SK-N-SH treated with all-trans-retinoic acid at 6 μM for 48 hours (cell line): ENCODE data around the gene ARHGAP22.

Source experiments
- ATAC-seq: fragments of 200-7000 bp; cut with Tn5 transposase; 3 replicates; pipeline ENCODE4 v1.9.1; 2020; ENCODE audit warnings: mild to moderate bottlenecking, moderate library complexity
- ARNTL ChIP-seq: fragments of 450-650 bp; formaldehyde crosslinking; IDR thresholded peaks from 2 replicates; pipeline ENCODE4 v1.5.0; 2020; ENCODE audit warnings: low read depth, mild to moderate bottlenecking, moderate library complexity, borderline replicate concordance
- BACH2 ChIP-seq: fragments of 250-450 bp; sonication (Bioruptor Pico); IDR thresholded peaks from 2 replicates; pipeline ENCODE4 v1.9.0; 2021; ENCODE audit warnings: mild to moderate bottlenecking, borderline replicate concordance
- CSDC2 ChIP-seq: fragments of 250-450 bp; sonication (Bioruptor Pico); IDR thresholded peaks from 2 replicates; pipeline ENCODE4 v1.5.0; 2020; ENCODE audit warnings: mild to moderate bottlenecking, moderate library complexity
- ESRRG ChIP-seq: fragments of 250-450 bp; sonication (Bioruptor Pico); IDR thresholded peaks from 2 replicates; pipeline ENCODE4 v1.6.1; 2021; ENCODE audit warnings: mild to moderate bottlenecking
- GLIS3 ChIP-seq: fragments of 250-450 bp; sonication (Bioruptor Pico); IDR thresholded peaks from 2 replicates; pipeline ENCODE4 v1.5.0; 2020; ENCODE audit warnings: mild to moderate bottlenecking, moderate library complexity
- ISL1 ChIP-seq: fragments of 250-450 bp; sonication (Bioruptor Pico); IDR thresholded peaks from 2 replicates; pipeline ENCODE4 v2.1.2; 2022; ENCODE audit warnings: mild to moderate bottlenecking, moderate library complexity
- OSR1 ChIP-seq: fragments of 250-450 bp; sonication (Bioruptor Pico); IDR thresholded peaks from 2 replicates; pipeline ENCODE4 v1.8.0; 2022; ENCODE audit warnings: moderate library complexity, mild to moderate bottlenecking, inconsistent platforms
- POU6F1 ChIP-seq: fragments of 250-450 bp; sonication (Bioruptor Pico); IDR thresholded peaks from 2 replicates; pipeline ENCODE4 v1.8.0; 2021; ENCODE audit warnings: low read depth, mild to moderate bottlenecking, moderate library complexity, borderline replicate concordance
- PPARA ChIP-seq: fragments of 250-450 bp; sonication (Bioruptor Pico); IDR thresholded peaks from 2 replicates; pipeline ENCODE4 v1.5.0; 2020; ENCODE audit warnings: mild to moderate bottlenecking, borderline replicate concordance
- RARB ChIP-seq: fragments of 250-450 bp; sonication (Bioruptor Pico); IDR thresholded peaks from 2 replicates; pipeline ENCODE4 v1.8.0; 2021; ENCODE audit warnings: mild to moderate bottlenecking, moderate library complexity
- SNAI2 ChIP-seq: fragments of 250-450 bp; sonication (Bioruptor Pico); IDR thresholded peaks from 2 replicates; pipeline ENCODE4 v1.5.0; 2020; ENCODE audit warnings: mild to moderate bottlenecking, moderate library complexity
- TCF4 ChIP-seq: fragments of 250-450 bp; sonication (Bioruptor Pico); IDR thresholded peaks from 2 replicates; pipeline ENCODE4 v1.8.0; 2021; ENCODE audit warnings: mild to moderate bottlenecking, moderate library complexity, borderline replicate concordance
- TSHZ2 ChIP-seq: fragments of 250-450 bp; sonication (Bioruptor Pico); IDR thresholded peaks from 2 replicates; pipeline ENCODE4 v1.5.0; 2020; ENCODE audit warnings: mild to moderate bottlenecking, moderate library complexity
- ZC3H10 ChIP-seq: fragments of 250-450 bp; sonication (Bioruptor Pico); IDR thresholded peaks from 2 replicates; pipeline ENCODE4 v1.5.1; 2021; ENCODE audit warnings: mild to moderate bottlenecking, moderate library complexity
- ZFP3 ChIP-seq: fragments of 250-450 bp; sonication (Bioruptor Pico); IDR thresholded peaks from 2 replicates; pipeline ENCODE4 v1.5.0; 2020; ENCODE audit warnings: mild to moderate bottlenecking, moderate library complexity
- ZFP30 ChIP-seq: fragments of 450-650 bp; formaldehyde crosslinking; IDR thresholded peaks from 2 replicates; pipeline ENCODE4 v1.5.0; 2022; ENCODE audit warnings: mild to moderate bottlenecking, moderate library complexity
- ZNF565 ChIP-seq: fragments of 450-650 bp; formaldehyde crosslinking; conservative IDR thresholded peaks from 2 replicates; pipeline ENCODE4 v1.5.0; 2020; ENCODE audit warnings: low read depth, mild to moderate bottlenecking, moderate library complexity
- ZNF70 ChIP-seq: fragments of 450-650 bp; formaldehyde crosslinking; IDR thresholded peaks from 2 replicates; pipeline ENCODE4 v1.5.0; 2020; ENCODE audit warnings: mild to moderate bottlenecking, moderate library complexity
- ZNF8 ChIP-seq: fragments of 450-650 bp; formaldehyde crosslinking; IDR thresholded peaks from 2 replicates; pipeline ENCODE4 v1.5.0; 2020; ENCODE audit warnings: mild to moderate bottlenecking, moderate library complexity
- TF ChIP-seq, protein P1 (sequence below): fragments of 250-450 bp; sonication (Bioruptor Pico); IDR thresholded peaks from 2 replicates; pipeline ENCODE4 v1.5.1; 2020; ENCODE audit warnings: low read depth, mild to moderate bottlenecking, moderate library complexity
- TF ChIP-seq, protein P2 (sequence below): fragments of 250-450 bp; sonication (Bioruptor Pico); IDR thresholded peaks from 2 replicates; pipeline ENCODE4 v1.5.1; 2021; ENCODE audit warnings: mild to moderate bottlenecking, moderate library complexity
- TF ChIP-seq, protein P3 (sequence below): fragments of 250-450 bp; sonication (Bioruptor Pico); IDR thresholded peaks from 2 replicates; pipeline ENCODE4 v1.8.0; 2020; ENCODE audit warnings: mild to moderate bottlenecking, moderate library complexity, borderline replicate concordance

Gene ARHGAP22

DNA sequence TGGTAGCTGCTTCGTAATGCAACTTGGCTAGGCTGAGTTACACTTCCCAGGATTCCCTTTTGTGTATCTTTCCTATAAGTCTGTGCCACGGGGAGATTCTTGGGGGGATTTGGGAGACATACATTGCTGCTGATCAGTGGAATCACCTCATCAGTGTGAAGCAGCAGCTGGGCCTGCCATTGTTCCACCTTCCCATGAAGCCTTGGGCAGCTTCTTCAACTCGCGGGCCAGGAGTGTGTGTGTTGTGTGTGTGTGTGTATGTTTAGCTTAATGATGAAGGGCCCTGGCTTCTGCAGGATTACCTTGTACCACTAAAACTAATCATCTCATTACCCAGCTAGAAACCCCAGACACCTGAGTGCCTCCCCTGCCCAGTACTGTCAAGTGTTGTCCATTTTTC lies 33.3 kb upstream of the ARHGAP22 start:
- ATAC-seq, result no peak
- TF ChIP-seq, protein P1, sequence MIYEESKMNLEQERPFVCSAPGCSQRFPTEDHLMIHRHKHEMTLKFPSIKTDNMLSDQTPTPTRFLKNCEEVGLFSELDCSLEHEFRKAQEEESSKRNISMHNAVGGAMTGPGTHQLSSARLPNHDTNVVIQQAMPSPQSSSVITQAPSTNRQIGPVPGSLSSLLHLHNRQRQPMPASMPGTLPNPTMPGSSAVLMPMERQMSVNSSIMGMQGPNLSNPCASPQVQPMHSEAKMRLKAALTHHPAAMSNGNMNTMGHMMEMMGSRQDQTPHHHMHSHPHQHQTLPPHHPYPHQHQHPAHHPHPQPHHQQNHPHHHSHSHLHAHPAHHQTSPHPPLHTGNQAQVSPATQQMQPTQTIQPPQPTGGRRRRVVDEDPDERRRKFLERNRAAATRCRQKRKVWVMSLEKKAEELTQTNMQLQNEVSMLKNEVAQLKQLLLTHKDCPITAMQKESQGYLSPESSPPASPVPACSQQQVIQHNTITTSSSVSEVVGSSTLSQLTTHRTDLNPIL (CRISPR knock-in tag), result no peak
- TF ChIP-seq CSDC2 (CRISPR knock-in tag) (no peak), ZNF565 (CRISPR knock-in tag) (no peak), GLIS3 (CRISPR knock-in tag) (no peak), PPARA (no peak), OSR1 (no peak), ZNF70 (CRISPR knock-in tag) (no peak), ISL1 (CRISPR knock-in tag) (no peak), ZFP3 (CRISPR knock-in tag) (no peak), RARB (no peak), BACH2 (CRISPR knock-in tag) (no peak), ARNTL (no peak)
- TF ChIP-seq, protein P2, sequence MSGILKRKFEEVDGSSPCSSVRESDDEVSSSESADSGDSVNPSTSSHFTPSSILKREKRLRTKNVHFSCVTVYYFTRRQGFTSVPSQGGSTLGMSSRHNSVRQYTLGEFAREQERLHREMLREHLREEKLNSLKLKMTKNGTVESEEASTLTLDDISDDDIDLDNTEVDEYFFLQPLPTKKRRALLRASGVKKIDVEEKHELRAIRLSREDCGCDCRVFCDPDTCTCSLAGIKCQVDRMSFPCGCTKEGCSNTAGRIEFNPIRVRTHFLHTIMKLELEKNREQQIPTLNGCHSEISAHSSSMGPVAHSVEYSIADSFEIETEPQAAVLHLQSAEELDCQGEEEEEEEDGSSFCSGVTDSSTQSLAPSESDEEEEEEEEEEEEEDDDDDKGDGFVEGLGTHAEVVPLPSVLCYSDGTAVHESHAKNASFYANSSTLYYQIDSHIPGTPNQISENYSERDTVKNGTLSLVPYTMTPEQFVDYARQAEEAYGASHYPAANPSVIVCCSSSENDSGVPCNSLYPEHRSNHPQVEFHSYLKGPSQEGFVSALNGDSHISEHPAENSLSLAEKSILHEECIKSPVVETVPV (CRISPR knock-in tag), result no peak
- TF ChIP-seq, protein P3, sequence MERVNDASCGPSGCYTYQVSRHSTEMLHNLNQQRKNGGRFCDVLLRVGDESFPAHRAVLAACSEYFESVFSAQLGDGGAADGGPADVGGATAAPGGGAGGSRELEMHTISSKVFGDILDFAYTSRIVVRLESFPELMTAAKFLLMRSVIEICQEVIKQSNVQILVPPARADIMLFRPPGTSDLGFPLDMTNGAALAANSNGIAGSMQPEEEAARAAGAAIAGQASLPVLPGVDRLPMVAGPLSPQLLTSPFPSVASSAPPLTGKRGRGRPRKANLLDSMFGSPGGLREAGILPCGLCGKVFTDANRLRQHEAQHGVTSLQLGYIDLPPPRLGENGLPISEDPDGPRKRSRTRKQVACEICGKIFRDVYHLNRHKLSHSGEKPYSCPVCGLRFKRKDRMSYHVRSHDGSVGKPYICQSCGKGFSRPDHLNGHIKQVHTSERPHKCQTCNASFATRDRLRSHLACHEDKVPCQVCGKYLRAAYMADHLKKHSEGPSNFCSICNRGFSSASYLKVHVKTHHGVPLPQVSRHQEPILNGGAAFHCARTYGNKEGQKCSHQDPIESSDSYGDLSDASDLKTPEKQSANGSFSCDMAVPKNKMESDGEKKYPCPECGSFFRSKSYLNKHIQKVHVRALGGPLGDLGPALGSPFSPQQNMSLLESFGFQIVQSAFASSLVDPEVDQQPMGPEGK (CRISPR knock-in tag), result no peak

GRCh38 chr10:48636901-48637300 lies 32.0 kb upstream of the ARHGAP22 start:
- no peak for ATAC-seq
- TF ChIP-seq TSHZ2 (CRISPR knock-in tag) (no peak), GLIS3 (CRISPR knock-in tag) (no peak), BACH2 (CRISPR knock-in tag) (no peak), CSDC2 (CRISPR knock-in tag) (no peak), ESRRG (CRISPR knock-in tag) (no peak), ZNF8 (CRISPR knock-in tag) (no peak), ARNTL (no peak), TCF4 (no peak), ZC3H10 (CRISPR knock-in tag) (no peak), POU6F1 (CRISPR knock-in tag) (no peak), SNAI2 (CRISPR knock-in tag) (no peak), ZNF70 (CRISPR knock-in tag) (no peak), ZFP30 (CRISPR knock-in tag) (no peak), PPARA (no peak), ZFP3 (CRISPR knock-in tag) (no peak)
- TF ChIP-seq, protein P2 (CRISPR knock-in tag), result no peak
- TF ChIP-seq, protein P3 (CRISPR knock-in tag), result no peak
- TF ChIP-seq, protein P1 (CRISPR knock-in tag), result no peak
